ENCODE results near the gene S100PBP. TPM values are rescaled to one million over a fixed set of nuclear protein-coding genes. Genes with fewer than 3 reads are reported as not detected.
A peak's percentile ranks its signal among the peaks of the same experiment; 100 is the strongest.

The S100PBP gene
- total RNA-seq, 4 donors from 2014 or later, result 25.4 to 46.9 (median 29.8) TPM

GRCh38 chr1:32884726-32885125, 67.3 kb downstream of the S100PBP start:
- ATAC-seq, result no peak
- Histone ChIP-seq H3K36me3 (no peaks in the 10 kb centered on the region), H3K4me3 (no peak overlapping the region), H3K27me3 (peaks cover 60% of the 10 kb centered on the region), H3K4me1 (peaks cover 0 to 31% (median 12%) of the 10 kb centered on the region in 3 donors), H3K27ac (no peak overlapping the region), H3K9me3 (no peaks in the 10 kb centered on the region)
- WGBS, 2 donors (ENCODE audit: low coverage in 1 of 2), result no CpG with 5 or more reads among the region's 12 CpGs
- TF ChIP-seq EP300 (IDR thresholded peaks at IDR 0.05) (no peak), CTCF (IDR thresholded peaks at IDR 0.05) (no peak), POLR2AphosphoS5 (IDR thresholded peaks at IDR 0.05) (no peak), POLR2A (IDR thresholded peaks at IDR 0.05) (no peak)

GRCh38 chr1:32885676-32886003, 68.2 kb downstream of the S100PBP start:
- Histone ChIP-seq H3K27me3 (peaks cover 69% of the 10 kb centered on the region), H3K36me3 (no peaks in the 10 kb centered on the region), H3K27ac (no peak overlapping the region), H3K4me3 (no peak overlapping the region), H3K9me3 (no peaks in the 10 kb centered on the region), H3K4me1 (peaks cover 0 to 31% (median 12%) of the 10 kb centered on the region in 3 donors)
- 0 to 21% methylated on average over 1 to 7 of the region's 8 CpGs for WGBS, 2 donors (ENCODE audit: low coverage in 1 of 2)
- no peak for TF ChIP-seq EP300 (IDR thresholded peaks at IDR 0.05)
- no peak for TF ChIP-seq POLR2A (IDR thresholded peaks at IDR 0.05)
- TF ChIP-seq POLR2AphosphoS5 (IDR thresholded peaks at IDR 0.05), result no peak
- TF ChIP-seq CTCF (IDR thresholded peaks at IDR 0.05), result no peak
- no peak for ATAC-seq

- Histone ChIP-seq H3K27me3 (peaks cover 75% of the 10 kb centered on the region), H3K9me3 (no peaks in the 10 kb centered on the region), H3K36me3 (no peaks in the 10 kb centered on the region), H3K4me3 (peak within 1 kb of the TSS in 1 of 2 donors; percentile 31), H3K4me1 (peaks cover 0 to 30% (median 12%) of the 10 kb centered on the region in 3 donors), H3K27ac (no peak within 1 kb of the TSS)
- peak in 2 of 4 experiments; percentile 23 to 52 for TF ChIP-seq CTCF (IDR thresholded peaks at IDR 0.05)
- no peak for TF ChIP-seq POLR2A (IDR thresholded peaks at IDR 0.05)
- WGBS, 2 donors (ENCODE audit: low coverage in 1 of 2), result 6% methylated on average over 8 of the region's 79 CpGs; no CpG with 5 or more reads in 1 of the 2 donors
- peak; percentile 83 for ATAC-seq
Measured at GRCh38 chr1:32886004-32886827, 68.8 kb downstream of the S100PBP start, which contains the start of gene HPCA. Gene HPCA (plus strand): TSS chr1:32886491. CDS start chr1:32888899, 2,408 bp downstream.

GRCh38 chr1:32886828-32887414, 69.5 kb downstream of the S100PBP start:
- WGBS, 2 donors (ENCODE audit: low coverage in 1 of 2), result 22 to 53% methylated on average over 3 to 6 of the region's 19 CpGs
- Histone ChIP-seq H3K4me1 (peaks cover 0 to 23% (median 11%) of the 10 kb centered on the region in 3 donors), H3K4me3 (no peak overlapping the region), H3K9me3 (no peaks in the 10 kb centered on the region), H3K27ac (no peak overlapping the region), H3K36me3 (no peaks in the 10 kb centered on the region), H3K27me3 (peaks cover 82% of the 10 kb centered on the region)
- ATAC-seq, result no peak
- TF ChIP-seq CTCF (IDR thresholded peaks at IDR 0.05) (no peak), POLR2AphosphoS5 (IDR thresholded peaks at IDR 0.05) (no peak), EP300 (IDR thresholded peaks at IDR 0.05) (no peak), POLR2A (IDR thresholded peaks at IDR 0.05) (no peak)
